Measurements from ENCODE around the gene MLPH. TPM values are rescaled to one million over a fixed set of nuclear protein-coding genes. Genes with fewer than 3 reads are reported as not detected.

MLPH gene
- total and polyA plus RNA-seq, 4 donors, result 2.3 to 10.1 (median 3.9) TPM

- Histone ChIP-seq H3K4me3 (ENCODE audit: low read length in 2 of 2) (no peak overlapping the region), H3K4me1 (ENCODE audit: control insufficient read depth in 1 of 2, insufficient read depth in 2 of 2, low read length in 2 of 2) (peaks cover 0 to 2% of the 10 kb centered on the region in 2 donors), H3K36me3 (ENCODE audit: control insufficient read depth in 1 of 2, insufficient read depth in 2 of 2, low read length in 1 of 2) (no peaks in the 10 kb centered on the region), H3K9me3 (ENCODE audit: control insufficient read depth, low read length) (no peaks in the 10 kb centered on the region), H3K27ac (ENCODE audit: low read depth in 1 of 2, low read length in 2 of 2) (peak overlapping the region in 1 of 2 donors; percentile 19), H3K27me3 (ENCODE audit: control insufficient read depth in 1 of 2, insufficient read depth in 2 of 2, low read length in 1 of 2) (no peaks in the 10 kb centered on the region)
- intact Hi-C loops (cut with DNase I), result loop anchor here in 1 of 2 donors (5.0 kb wide), 1 partner anchor 59 kb away; no protein-coding TSS in a partner anchor
- DNase-seq (peak in 1 of 2 donors; percentile 38), ATAC-seq (ENCODE audit: low FRiP score) (no peak)
- WGBS, 2 donors, result 88 to 92% methylated on average over 13 of the region's 13 CpGs
Observed at GRCh38 chr2:237603049-237603717, 116.1 kb downstream of the MLPH start.

- Histone ChIP-seq H3K27me3 (ENCODE audit: control insufficient read depth in 1 of 2, insufficient read depth in 2 of 2, low read length in 1 of 2) (no peaks in the 10 kb centered on the region), H3K27ac (ENCODE audit: low read depth in 1 of 2, low read length in 2 of 2) (peak overlapping the region in 1 of 2 donors; percentile 19), H3K36me3 (ENCODE audit: control insufficient read depth in 1 of 2, insufficient read depth in 2 of 2, low read length in 1 of 2) (no peaks in the 10 kb centered on the region), H3K4me1 (ENCODE audit: control insufficient read depth in 1 of 2, insufficient read depth in 2 of 2, low read length in 2 of 2) (peaks cover 0 to 2% of the 10 kb centered on the region in 2 donors), H3K4me3 (ENCODE audit: low read length in 2 of 2) (no peak overlapping the region), H3K9me3 (ENCODE audit: control insufficient read depth, low read length) (no peaks in the 10 kb centered on the region)
- intact Hi-C loops (cut with DNase I), result loop anchor here in 1 of 2 donors (5.0 kb wide), 1 partner anchor 58 kb away; no protein-coding TSS in a partner anchor
- ATAC-seq (ENCODE audit: low FRiP score), result peak; percentile 55
- 51 to 58% methylated on average over 15 of the region's 15 CpGs for WGBS, 2 donors
- DNase-seq, result peak in 1 of 2 donors; percentile 66
Observed at GRCh38 chr2:237603718-237604362, 116.8 kb downstream of the MLPH start.

GRCh38 chr2:237604391-237604790, 117.3 kb downstream of the MLPH start:
- WGBS, 2 donors, result 93 to 95% methylated on average over 11 of the region's 11 CpGs
- intact Hi-C loops (cut with DNase I), result loop anchor here in 1 of 2 donors (5.0 kb wide), 1 partner anchor 58 kb away; no protein-coding TSS in a partner anchor
- no peaks in the 10 kb centered on the region for H3K36me3 ChIP-seq (ENCODE audit: control insufficient read depth in 1 of 2, insufficient read depth in 2 of 2, low read length in 1 of 2)
- ATAC-seq (ENCODE audit: low FRiP score) (no peak), DNase-seq (no peak)
- H3K4me3 ChIP-seq (ENCODE audit: low read length in 2 of 2), result no peak overlapping the region
- no peaks in the 10 kb centered on the region for H3K9me3 ChIP-seq (ENCODE audit: control insufficient read depth, low read length)
- H3K27ac ChIP-seq (ENCODE audit: low read depth in 1 of 2, low read length in 2 of 2), result no peak overlapping the region
- peaks cover 0 to 2% of the 10 kb centered on the region in 2 donors for H3K4me1 ChIP-seq (ENCODE audit: control insufficient read depth in 1 of 2, insufficient read depth in 2 of 2, low read length in 2 of 2)
- H3K27me3 ChIP-seq (ENCODE audit: control insufficient read depth in 1 of 2, insufficient read depth in 2 of 2, low read length in 1 of 2), result no peaks in the 10 kb centered on the region

Small RNAs within 50 kb of the gene (microRNA-seq; reads per million reads assigned to microRNA genes)
- gene MIR6811, result 0 reads per million in 2 donors

Other genes with a start within 250 kb of the MLPH start
- 100 to 1,000 TPM; 190 to 289 TPM for gene COL6A3, start 73.1 kb upstream of the MLPH start, total RNA-seq
- gene COL6A3, start 73.1 kb upstream of the MLPH start, polyA plus RNA-seq, result 10 to 100 TPM in 1 of 2 donors, 1 to 10 TPM in 1; 7.3 to 54.5 TPM
- gene PRLH, start 79.3 kb downstream of the MLPH start, total RNA-seq, result not detected
- not detected for gene PRLH, start 79.3 kb downstream of the MLPH start, polyA plus RNA-seq
- gene RAB17, start 103.5 kb downstream of the MLPH start, total RNA-seq, result 1 to 10 TPM; 3.7 to 4.5 TPM
- gene RAB17, start 103.5 kb downstream of the MLPH start, polyA plus RNA-seq, result 10 to 100 TPM; 11.1 to 22.3 TPM
- 100 to 1,000 TPM; 234 to 348 TPM for gene LRRFIP1, start 140.3 kb downstream of the MLPH start, total RNA-seq
- 100 to 1,000 TPM; 100 to 105 TPM for gene LRRFIP1, start 140.3 kb downstream of the MLPH start, polyA plus RNA-seq